Amygdala (tissue), 56 donors: ENCODE measurements around the gene NR2C2.
"Not testable (repeated sequence)": the region's sequence is repeated elsewhere in the genome, so short reads cannot be mapped to it uniquely, and the experiment has no call there.

Source experiments
- DNase-seq, 56 donors: peaks; one replicate each; lab custom pipeline; 2025; lab: John Stamatoyannopoulos, UW

NR2C2 gene

DNA sequence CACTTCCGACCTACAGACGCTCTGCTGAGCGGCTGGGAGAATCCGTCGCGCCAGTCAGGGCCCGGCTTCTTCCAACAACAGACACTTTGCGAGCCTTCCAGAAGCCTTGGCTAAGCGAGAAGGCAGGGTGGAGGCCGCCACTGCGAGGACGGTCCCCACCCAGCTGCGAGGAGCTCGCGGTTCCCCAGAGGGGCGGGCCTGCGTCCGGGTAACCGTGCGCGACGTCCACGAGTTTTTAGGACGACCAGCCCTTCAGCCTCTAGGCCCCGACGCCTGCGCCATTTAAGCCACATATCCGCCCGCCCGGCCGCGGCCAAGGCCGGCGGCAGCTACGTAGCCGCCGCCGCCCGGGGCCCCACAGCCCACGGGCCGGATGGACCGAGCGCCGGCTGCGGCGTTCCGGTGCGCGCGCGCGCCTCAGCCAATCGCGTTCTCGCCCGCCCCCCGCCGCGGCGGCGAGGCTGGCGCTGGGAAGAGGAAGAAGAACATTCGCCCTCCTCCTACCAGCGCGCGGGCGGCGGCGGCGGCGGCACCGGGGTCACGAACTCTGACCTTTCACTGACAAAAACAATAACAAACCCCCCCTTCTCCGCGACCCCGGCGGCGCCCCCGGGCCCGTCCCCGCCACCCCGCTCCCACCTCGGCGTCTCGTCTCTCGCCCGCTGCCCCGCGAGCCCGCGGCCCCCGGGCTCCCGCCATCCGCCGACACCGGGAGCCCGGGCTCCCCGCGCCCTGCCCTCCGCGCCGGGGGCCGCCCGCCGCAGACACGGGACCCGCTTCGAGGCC is at the start of gene NR2C2:
TSS of gene NR2C2 (plus strand) at position 484 of the 786 bp plus-strand sequence. CDS start 56,332 bp downstream, outside the sequence.
- DNase-seq, result peak in 55 of 56 donors; percentile 22 to 88 (median 69)

- no peak for DNase-seq
Measured at GRCh38 chr3:14898929-14899328, 48.5 kb upstream of the NR2C2 start.

GRCh38 chr3:14899993-14900618 is 47.3 kb upstream of the NR2C2 start:
- DNase-seq, result no peak

DNA sequence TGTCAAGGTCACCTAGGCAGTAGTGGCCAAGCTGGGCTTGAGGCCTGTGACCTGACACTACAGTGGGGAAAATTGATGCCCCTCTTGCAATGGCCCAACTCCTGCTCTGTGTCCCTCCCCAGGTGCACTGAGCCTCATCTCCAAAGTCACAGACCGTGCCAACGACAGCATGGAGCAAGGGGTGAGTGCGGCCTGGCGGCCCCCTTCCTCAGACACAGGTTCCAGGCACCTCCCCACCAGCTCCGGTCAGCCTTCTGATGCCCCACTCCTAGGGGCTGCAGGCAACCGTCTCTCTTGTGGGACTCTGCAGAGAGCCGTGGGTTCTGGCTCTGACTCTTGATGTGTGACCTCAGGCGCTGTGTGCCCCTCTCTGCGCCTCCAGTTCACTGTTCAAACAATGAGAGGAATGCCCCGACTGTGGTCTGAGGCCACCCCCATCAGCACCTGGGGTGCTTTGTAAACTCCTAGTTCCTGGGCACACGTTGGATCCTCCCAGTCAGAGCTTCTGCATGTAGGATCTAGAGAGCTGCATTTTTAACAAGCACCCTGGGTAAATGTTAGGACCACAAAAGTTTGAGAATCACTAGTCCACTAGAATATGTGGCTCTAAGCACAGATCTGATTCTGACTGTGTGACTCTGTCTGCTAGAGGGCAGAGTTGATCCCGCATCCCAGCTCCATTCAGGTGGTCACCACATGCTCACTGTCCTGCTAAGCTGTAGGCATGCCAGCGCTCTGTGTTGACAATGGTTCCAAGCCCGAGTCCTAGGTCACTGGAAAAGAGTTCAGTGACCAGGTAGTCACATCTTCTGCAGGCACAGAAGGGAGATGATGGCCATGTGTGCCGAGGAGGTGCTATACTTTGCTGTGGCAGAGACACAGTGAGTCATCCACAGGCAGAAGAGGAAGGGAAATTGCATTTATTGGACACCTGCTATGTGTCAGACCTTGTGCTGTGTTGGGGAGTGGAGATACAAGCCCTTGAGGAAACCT is 46.2 kb upstream of the NR2C2 start:
- no peak for DNase-seq

GRCh38 chr3:14902719-14903118 is 44.7 kb upstream of the NR2C2 start:
- no peak for DNase-seq

DNA sequence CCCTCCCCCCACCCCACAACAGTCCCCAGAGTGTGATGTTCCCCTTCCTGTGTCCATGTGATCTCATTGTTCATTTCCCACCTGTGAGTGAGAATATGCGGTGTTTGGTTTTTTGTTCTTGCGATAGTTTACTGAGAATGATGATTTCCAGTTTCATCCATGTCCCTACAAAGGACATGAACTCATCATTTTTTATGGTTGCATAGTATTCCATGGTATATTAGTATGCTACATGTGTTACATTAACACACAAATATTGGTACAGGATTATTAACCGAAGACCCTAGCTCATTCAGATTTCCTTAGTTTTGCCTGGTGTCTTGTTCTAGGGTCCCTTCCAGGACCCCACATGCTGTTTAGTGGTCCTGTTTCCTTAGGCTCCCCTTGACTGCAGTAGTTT is 43.9 kb upstream of the NR2C2 start:
- not testable (repeated sequence) for DNase-seq

GRCh38 chr3:14905055-14905657 is 42.2 kb upstream of the NR2C2 start:
- DNase-seq, result no peak

- DNase-seq, result no peak
Measured at GRCh38 chr3:14906355-14906971, 40.9 kb upstream of the NR2C2 start.

DNA sequence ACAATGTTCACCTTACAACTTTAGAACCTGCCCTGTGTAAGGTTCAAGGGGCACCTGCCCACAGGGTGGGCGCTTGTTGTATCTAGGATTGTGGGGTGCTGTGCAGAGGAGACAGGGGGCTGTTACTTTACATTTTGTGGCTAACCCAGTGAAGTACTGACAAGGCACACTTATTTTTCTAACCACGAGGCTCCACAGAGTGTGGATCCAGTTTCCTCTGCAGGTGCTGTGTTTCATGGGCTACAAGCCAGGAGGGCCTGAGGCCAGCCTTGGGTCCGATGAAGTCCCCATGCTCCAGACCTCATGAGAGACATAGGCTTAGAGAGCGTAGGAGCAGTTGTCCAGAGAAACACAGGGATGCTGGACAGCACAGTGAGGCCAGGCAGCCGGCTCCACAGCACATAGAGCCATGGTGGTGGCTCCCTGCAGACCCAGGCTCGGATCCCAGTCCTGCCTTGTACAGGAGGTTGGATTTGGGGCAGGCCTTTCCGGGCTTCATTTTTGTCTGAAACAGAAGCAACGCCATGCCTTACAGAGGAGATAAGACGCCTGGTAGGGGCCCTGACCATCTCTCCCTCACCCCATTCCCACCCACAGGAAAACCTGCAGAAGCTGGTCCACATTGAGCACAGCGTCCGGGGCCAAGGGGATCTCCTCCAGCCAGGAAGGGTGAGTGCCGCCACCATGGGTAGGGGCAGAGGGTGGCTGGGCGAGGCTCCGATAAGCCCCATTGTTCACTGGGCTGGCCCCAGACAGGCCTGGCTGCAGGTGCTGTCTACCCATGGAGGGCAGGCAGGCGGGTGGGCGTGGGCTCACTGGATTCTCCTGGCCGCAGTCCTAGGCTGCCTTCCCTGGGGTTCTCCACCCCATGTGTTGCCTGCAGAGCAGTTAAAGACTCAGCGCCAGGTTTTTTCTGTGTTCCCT is 40.1 kb upstream of the NR2C2 start:
- no peak for DNase-seq

DNA sequence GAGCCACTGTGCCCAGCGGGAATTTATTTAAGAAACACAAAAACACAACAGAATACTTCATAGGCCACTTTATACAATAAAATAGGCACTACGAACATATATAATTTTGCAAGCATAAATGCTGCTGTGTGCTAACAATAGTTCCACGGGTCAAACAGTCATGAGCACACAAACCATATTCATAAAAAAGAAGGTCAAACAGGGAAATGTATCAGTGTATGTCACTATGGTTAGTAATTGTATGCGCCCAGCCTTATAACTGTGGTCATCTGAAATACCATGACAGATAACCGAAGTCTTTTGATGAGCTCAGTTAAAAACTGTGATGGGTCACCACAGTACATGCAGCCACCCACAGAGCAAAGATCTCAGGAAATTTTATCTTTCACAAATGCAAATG is 38.1 kb upstream of the NR2C2 start:
- no peak for DNase-seq

DNA sequence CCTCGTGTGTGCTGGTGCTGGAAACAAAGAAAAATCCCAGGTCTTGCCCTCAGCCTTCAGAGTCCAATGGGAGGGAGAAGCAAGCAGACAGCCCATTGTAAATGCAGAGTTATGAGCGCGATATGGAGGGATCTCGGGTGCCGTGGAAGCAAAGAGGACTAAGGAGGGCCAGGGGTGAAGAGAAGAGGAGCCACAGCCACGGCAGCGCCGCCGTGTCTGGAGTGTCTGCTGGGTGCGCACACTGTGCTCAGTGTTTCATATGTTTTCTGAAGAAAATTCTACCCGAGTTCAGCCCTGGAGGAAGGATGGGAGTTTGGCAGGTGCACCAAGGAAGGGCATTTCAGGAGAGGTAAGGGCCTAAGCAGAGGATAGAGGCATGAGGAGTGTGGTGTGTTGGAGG is 35.7 kb upstream of the NR2C2 start:
- DNase-seq, result no peak

GRCh38 chr3:14913071-14913925 is 34.1 kb upstream of the NR2C2 start:
- DNase-seq, result no peak

DNA sequence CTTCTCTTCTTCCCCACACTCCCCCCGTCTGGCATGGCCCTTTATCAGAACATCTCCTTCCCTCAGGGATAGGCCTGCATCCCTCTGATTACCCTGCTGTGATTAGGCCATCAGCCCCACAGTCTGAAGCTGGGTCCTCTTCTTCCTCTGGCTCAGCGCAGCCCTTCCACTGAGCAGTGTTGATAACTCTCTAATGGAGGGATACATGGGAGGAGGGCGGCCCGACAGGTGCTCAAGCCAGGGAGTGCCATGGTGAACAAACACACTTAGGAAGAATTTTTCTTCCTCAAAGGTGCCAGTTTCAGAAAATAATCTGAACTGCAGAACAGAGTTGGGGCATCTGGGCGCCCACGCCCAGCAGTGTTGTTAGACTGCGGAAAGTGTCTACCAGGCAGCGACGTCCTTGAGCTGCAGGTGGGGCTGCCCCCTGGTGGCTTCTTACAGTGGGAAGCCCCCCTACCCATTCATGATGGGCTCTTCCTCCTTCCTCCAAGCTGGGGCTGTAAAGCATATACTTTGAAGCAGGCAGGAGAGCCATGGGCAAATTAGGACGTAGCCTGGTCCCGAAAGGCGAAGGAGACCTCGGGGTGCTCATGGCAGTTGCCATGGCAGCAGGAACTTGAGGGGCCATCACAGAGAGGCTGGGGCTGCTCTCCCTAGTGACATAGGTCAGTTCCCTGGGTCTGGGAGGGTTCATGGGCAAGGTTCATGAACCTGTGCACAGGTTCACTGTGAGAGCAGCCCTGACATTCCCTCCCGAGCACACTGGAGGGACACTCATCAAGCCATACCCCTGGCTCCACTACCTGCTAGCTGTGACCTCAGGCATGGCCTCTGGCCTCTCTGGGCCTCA is 33.2 kb upstream of the NR2C2 start:
- DNase-seq, result no peak

GRCh38 chr3:14914779-14915117 is 32.6 kb upstream of the NR2C2 start:
- DNase-seq, result no peak

DNA sequence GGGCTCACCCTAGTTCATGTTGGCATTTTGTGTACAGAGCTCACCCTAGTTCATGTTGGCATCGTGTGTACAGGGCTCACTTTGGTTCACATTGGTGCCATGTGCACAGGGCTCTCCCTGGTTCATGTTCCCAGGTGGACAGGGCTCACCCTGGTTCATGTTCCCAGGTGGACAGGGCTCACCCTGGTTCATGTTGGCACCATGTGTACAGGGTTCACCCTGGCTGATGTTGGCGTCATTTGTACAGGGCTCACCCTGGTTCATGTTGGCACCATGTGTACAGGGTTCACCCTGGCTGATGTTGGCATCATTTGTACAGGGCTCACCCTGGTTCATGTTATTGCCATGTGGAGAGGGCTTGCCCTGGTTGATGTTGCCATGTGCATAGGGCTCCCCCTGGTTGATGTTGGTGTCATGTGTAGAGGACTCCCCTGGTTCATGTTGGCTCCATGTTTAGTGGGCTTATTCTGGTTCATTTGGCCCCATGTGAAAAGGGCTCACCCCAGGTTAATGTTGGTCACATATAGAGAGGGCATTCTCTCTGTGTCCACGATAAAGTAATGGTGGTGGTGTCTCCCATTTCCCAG is 31.7 kb upstream of the NR2C2 start:
- DNase-seq, result no peak

DNA sequence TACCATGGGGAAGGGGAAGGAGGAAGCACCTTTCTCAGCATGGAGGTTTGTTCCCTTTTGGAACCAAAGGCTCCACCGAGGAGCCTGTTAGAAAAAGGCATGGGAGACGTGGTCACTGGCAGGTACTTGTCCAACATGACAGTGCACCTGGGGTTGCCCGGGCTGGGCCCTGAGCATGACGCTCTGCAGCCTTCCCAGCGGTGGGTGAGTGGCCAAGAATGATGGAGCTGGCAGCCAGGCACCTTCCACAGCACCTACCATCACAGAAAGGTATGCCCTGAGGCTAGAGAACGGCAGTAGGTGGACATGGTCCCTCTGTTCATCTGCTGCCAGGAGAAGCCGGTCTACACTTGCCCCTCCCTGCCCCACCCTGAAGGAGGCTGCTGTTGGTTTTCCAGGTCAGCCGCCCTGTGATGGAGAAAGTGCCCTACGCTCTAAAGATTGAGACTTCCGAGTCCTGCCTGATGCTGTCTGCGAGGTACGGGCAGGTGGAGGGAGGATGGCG is 29.0 kb upstream of the NR2C2 start:
- DNase-seq, result no peak

DNA sequence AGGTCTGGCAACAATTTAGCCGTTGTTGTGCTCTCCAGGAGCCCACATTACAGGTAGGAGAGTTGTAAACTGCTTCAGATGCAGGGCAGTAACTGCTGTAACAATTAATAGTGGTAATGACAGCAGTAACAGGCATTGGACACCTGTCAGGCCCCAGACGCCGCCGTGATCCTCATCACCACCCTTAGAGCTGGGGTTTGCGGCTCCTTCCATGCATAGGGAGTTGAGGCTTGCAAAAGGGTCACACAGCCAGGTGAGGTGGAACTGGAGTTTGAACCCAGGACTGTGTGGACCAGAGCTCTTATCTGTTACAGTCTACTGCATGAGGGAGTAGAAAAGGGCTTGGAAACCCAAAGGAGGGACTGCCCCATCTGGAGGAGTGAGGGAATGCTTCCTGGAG is 26.8 kb upstream of the NR2C2 start:
- no peak for DNase-seq
